ENCODE results near the gene FCAMR.

Gene FCAMR, protein sequence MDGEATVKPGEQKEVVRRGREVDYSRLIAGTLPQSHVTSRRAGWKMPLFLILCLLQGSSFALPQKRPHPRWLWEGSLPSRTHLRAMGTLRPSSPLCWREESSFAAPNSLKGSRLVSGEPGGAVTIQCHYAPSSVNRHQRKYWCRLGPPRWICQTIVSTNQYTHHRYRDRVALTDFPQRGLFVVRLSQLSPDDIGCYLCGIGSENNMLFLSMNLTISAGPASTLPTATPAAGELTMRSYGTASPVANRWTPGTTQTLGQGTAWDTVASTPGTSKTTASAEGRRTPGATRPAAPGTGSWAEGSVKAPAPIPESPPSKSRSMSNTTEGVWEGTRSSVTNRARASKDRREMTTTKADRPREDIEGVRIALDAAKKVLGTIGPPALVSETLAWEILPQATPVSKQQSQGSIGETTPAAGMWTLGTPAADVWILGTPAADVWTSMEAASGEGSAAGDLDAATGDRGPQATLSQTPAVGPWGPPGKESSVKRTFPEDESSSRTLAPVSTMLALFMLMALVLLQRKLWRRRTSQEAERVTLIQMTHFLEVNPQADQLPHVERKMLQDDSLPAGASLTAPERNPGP

DNA sequence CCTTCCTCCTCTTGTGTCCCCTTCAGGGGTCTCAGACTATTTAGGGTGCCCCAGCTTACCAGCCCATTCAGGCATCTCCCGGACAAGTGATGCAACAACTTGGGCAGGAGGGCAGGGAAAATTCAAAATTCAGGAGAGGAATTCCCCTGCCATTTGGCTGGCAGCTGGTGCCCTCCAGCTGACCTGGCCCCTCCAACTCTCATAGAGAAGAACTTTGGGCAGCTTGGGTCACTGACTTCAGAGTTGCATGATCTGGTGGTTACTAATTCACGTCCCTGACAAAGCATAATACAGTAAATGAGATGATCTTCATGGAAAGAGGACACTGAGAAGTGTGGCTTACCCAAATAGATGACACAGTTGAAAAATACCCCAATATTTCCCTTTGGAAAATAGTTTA, at the start of gene FCAMR:
Gene FCAMR, minus strand, starts transcription at position 15 of the 400 bp plus-strand sequence. CDS start 335 bp downstream, outside the sequence.
- DNase-seq = no peak

DNA sequence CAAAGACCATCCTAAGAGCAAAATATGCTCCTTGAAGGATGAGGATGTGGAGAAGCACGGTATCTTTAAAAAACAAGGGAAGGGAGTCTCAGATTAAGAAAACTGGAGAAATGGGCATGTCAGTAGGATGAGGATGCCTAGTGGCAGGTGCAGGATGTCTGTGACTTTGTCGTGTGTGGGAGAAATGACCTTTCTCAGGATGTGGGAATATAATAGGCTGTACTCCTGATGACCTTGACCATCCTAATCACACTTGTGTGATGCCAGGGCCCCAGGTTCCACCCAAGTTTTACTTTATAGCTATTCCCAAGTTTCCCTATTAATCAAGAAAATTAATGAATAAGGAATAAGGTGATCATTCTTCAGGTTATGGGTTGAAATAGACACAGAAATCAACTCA, 49.4 kb upstream of the FCAMR start:
- no peak for DNase-seq

DNA sequence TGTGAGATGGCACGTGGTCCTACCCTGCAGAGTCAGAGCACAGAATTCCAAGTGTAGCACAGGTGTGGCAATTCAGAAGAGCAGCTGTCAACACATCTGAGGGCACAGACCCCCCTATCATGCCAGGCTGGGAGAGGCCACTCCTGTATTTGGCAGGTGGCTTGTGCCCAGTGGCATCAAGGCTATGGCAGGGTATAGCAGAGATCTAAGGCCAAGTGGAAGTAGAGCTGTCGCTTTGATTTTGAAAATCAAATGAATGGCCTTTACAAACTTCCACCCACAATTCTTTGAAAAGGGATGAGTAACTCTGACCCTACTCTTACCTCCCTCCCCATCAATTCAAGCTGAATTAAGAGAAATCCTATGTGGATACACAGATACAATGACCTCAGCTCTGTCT, 48.9 kb upstream of the FCAMR start:
- DNase-seq = no peak

DNA sequence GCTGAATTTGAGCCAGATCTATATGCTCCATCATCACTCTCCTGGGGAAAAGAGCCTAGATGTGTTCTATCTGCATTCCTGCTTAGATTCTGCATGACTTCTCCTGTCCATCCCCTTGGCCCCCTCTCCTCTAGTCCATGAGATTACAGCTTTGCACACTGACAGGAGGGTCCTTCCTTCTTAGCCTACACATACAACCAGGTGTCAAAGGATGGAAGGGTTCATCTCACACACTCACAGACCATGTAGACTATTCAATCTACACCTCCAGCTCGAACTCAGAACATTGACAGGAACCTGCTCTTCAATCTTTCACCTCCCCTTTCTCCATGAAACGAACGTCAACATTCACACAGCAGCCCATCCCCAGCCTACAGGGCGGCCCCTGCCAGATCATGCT, 48.4 kb upstream of the FCAMR start:
- DNase-seq = no peak

DNA sequence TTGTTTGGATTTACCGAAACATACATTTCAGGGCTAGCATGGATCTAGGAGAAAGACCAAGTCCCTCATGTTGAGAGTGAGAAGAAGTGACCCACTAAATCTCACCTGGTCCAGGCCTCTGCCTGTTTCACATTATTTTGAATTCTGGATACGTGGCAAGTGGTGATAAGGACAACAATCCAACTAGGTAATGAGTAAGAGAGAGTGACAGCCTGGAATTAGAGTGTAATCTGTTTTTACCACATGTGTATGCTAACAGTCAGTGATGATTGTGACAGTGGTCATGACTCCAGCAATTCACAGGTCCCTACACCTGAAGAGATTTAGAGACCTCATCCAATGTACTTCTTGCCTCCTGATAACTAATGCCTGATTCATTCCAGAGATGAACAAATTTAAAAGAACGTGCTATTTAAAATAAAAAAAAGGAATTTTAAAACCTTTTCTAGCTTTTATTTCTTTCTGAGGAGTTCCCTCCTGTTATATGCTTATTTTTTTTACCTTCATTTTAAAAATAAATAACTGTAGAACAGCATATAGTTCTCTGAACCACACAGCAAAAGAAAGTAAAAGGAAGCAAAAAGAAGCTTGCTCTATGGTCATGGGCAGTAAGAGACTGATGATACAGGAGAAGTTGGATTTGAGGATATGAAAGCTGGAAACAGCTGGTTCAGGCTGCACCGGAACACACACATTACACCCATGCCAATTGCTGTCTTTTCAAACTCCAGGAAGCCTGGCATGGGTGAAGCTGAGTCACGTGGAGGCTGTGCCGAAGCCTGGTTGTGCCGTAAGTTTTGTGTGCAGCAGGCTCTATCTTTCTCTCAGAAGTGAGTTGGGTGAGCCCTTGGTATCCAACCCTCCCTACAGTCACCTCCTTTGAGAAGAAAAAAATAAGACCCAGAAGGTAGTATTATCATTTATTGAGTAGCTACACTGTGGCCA, 47.6 kb upstream of the FCAMR start:
- no peak for DNase-seq

DNA sequence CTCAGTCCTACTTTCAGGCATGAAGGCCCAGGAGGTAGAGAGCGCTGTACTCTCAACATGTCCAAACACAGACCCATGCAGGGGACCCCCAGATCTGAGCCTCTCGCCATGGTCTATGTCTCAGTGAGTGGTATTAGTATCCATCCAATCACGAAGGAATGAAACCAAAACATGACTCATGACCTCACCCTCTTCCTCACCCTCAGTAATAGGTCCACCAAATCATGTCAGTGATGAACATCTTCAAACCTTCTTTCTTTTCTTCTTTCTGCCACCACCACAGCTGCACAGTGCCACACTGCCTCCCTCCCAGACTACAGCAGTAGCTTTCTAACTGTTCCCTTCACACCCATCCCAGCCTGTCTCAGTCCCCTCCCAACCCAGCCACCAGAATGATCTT, 45.5 kb upstream of the FCAMR start:
- DNase-seq = no peak

DNA sequence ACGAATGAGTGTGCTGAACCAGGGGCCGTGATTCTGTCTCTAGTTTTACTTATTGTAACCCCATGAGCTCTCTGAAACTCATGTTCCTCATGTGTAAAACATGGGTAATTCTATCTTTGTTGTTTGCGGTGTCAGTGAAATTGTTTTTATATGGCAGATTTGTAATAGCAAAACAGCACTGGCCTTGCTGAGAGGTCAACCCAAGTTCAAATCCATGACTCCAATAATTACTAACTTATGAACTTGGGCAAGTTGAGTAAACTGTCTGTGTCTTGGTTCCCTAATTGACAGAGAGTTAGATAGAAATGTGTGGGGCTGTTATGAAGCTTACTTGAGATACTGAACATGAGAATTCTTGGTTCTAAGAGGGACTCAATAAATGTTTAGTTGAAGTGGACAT, 44.5 kb upstream of the FCAMR start:
- DNase-seq = no peak

DNA sequence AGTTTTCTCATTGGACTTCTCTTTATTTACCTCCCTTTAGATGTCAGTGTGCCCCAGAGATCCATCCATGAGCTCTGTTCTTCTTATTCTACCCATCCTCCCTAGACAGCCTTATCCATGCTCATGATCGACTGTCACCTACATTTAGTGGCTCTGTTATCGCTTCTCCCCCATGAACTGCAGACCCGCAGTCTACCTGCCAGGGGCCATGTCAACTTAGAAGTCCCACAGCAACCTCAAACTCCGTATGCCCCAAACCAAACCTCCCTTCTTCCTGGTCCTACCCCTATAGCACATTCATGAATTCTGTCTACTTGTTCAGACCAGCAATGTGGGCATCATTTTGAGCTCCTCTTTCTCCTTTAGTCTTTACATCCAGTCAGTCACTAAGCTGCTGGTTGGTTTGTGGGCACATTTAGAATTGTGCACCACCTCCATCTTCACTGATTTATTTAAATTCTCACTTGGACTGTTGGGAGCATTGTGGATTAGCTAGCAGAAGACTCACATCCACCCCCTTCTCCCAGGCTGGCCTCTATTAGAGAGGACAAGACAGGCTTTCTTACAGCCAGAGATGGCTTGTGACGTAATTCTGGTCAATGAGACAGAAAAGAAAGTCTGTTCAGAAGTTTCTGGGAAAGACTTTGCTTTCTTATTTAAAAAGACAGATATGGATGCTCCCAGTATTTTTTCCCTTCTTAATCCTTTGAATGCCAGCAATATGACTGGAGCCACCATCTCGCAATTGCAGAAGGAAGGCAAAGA, 43.2 kb upstream of the FCAMR start:
- DNase-seq = no peak

DNA sequence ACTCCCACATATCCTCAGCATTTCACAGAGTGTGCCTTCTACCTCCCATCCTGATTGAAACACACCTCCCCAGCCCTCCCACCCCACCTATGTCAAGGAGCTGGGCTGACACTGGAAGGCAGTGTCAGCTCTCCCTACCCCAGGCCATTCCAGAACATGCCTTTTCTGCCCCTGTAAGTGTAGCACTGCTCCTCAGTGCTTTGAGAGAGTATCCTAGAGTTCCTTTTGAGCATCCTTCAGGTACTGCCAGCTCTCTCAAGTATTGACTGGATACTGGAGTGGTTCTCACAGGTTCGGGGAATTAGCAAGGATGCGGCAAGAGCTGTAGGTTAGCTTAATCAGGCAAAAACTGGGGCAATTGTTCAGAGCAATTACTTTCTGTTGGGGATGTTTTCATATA, 40.5 kb upstream of the FCAMR start:
- DNase-seq = no peak

DNA sequence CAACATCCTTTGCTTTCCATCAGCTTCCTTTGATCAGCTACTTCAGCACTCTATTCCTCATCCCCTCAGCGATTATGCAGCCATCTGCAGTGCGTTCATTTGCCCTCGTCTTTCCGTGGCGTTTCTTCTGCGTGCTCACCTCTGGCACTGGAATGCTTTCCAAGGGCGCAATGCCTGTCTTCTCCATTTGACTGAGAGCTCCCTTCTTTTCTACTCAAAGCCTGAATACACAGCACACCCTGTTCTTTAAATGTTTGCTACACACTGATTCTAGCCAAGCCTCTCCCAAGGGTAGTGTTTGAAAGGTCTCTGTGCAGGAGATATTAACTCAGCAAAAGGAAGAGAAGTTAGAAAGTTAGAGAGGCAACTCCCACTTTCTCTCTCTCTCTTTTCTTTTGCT, 39.7 kb upstream of the FCAMR start:
- no peak for DNase-seq

DNA sequence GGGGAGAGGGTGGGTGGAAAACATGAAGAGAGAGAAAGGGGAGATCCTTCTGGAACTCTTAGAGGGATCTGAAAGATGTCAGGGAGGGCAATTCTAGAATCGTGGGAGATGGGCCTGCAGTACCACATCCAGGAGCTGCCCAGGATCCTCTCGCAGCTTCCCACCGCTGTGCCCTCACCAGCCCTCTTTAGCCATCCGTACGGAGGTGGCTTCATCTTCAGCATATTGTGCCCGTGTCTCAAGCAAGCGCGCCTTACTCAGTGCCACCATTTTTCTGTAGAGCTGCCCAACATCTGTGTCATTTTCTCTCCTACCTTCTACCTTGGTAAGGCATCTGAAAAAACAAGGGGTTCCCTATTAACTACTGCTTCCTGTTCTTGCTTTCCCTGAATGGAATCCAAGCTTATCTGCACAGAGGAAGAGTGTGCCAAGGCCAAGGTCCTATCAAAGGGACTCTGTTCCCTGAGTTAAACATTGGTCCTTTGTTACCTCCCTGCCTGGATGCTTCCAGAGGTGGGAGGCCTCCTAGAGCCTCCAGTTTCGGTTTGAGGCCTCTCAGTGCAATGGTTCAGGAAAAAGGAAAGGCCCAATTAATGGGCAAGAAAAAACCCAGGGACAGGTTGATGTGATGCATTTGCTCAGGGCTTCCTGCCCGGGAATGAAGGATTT, 39.1 kb upstream of the FCAMR start:
- DNase-seq = no peak

DNA sequence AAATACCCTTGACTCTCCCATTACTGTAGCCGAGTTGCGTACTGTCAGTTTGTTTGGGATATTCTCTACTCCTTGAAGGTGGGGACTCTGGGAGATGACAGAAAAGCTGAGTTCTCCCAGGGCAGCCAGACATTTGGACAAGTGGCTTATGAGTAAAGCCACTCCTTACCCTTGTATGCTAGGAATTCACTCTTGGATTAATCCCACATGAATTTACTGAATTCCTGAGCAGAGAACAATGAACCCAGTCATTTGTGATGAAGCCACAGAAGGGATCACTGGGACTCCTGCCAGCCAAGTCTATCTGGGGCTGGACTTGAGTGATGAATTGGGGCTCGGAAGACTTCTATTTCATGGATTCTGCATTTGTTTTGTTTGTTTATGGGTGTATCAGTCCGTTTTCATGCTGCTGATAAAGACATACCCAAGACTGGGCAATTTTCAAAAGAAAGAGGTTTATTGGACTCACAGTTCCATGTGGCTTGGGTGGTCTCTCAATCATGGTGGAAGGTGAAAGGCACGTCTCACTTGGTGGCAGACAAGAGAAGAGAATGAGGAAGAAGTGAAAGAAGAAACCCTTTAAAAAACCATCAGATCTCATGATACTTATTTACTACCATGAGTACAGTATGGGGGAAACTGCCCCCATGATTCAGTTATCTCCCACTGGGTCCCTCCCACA, 37.2 kb upstream of the FCAMR start:
- DNase-seq = no peak

DNA sequence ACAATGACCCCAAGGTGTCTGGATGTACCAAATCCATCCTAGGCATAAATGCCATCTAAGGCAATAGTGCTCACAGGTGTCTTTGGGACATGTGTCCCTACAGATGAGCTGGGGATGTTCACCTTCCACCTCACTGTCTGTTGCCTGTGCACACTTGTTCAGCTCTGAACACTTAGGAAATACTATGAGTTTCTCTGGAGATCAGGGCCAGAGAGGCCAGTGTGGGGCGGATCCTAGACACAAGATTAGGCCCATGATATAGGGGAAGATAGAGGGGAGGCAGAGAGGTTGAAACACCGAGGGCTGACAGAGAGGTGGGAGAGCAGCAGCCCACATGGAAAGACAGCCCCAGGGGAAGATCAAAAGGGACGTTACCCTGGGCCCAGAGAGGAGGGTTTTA, 36.7 kb upstream of the FCAMR start:
- no peak for DNase-seq

DNA sequence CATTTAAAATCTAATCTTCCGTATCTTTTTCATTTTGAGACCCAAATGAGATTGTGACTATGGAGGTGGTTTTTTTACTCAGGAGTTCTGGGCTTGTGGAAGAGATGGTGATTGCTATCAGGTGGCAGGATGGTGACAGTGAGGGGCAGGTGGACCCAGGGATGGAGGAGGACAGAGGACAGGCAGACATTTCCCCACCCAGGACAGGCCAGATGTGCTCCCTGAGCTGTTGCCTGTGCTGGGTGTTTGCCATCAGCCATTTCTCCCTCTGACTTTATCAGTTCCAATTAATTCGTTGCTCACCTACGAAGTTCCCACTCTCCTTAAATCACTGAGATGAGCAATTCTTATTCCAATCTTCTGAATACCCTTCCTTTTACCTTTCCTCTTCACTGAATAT, 35.8 kb upstream of the FCAMR start:
- no peak for DNase-seq

DNA sequence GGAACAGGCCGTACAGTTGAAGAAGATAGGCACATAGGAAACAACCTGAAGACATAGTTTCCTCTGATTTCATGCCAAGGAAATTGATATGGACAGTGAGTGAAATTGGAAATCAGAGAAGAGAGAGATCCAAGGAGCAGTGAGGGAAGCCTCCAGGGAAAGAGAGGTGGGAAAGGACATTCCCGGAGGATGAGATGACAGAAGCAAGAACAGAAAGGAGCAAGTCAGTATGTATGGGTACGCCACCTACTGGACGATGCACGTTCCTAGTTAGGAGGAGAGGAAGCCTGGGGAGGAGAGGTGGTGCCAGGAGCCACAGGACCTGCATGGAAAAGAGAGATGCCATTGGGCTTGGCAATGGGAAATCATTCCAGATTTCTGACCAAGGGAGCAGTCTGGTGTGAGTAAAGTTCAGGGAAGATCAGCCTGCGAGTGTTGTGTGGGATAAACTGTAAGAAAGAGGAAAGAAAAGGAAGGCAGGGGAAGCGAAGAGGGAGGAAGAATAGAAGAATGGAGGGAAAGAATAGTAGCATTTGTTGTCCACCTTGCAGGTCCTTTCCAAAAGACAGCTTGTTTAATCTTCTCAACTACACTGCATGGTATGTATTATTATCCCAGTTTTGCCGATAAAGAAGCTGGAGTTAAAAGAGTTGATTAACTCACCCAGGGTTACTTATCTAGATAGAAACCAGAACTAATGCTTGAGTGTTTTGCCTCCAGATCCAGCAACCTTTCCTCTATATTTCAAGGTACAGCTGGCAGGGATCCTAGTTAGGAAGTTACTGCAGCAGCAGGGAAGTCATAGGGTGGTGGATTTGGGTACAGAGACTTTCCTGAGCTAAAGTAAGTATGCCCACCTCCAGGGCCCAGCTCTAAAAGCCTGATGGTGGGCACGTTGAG, 34.9 kb upstream of the FCAMR start:
- DNase-seq = peak; percentile 61

DNA sequence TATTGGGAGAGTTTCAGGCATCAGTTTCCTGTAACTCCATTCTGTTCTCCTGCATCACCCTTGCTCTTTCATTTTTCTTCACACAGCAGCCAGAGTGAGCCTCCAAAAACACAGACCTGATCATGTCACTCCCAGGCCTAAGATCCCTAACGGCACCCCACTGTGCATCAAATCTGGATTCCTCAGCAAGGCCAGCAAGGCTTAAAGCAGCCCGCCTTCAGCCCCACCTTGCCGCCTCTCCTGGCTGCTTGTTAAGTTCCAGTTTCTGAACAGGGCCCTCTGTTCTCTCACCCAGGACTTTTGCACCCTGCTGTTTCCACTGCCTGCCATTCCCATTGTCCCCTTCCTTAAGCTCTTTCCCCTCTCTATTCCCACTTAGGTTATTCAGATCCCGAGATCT, 33.0 kb upstream of the FCAMR start:
- no peak for DNase-seq

DNA sequence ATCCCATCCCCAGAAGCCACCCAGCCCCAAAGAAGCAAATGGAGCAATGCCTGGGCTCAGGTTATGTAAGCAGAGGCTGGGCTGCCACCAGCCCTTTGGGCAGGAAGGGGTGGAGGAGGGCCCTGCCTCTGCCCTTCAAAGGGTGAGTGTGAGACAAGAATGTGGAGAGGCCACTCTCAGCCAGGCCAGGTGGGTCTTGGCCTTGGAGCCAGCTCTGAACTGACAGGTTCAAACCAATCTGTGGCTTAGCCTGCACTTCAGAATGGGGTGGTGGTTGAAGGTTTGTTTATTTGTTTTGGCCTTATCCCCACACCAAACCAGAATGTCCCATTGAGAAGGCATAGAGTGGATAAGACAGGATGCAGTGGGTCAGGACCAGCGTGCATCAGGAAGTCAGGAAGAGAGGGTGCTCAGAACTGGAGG, 32.5 kb upstream of the FCAMR start:
- DNase-seq = peak; percentile 67

DNA sequence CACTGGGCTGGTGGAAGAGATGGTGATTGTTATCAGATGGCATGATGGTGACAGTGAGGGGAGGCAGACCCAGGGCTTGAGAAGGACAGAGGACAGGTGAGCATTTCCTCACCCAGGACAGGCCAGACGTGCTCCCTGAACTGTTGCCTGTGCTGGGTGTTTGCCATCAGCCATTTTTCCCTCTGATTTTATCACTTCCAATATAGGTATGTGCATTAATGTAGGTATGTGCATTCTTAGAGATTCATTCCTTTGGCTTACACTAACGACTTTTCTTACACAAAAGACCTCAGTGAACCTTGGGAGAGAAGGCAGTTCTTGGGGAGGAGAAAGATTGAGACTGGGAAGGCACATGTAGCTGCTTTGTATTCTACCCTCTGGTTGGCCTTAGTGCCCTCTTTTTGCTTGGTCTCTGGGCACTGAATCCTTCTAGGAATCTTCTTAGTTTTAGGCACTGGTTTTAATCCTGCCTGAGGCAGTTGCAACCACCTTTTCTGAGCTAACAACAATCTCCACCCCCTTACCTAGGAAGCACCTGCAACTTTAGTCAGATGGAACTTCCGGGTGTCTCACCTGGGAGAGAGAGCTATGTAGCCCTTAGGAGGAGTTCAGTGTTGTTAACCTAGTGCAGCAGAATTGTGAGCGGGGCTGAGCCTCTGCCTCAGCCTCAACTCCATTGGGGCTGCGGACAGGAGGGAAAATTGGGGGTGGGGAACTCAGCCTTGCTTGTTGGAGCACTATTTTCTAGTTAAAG, 31.4 kb upstream of the FCAMR start:
- DNase-seq = peak; percentile 41

DNA sequence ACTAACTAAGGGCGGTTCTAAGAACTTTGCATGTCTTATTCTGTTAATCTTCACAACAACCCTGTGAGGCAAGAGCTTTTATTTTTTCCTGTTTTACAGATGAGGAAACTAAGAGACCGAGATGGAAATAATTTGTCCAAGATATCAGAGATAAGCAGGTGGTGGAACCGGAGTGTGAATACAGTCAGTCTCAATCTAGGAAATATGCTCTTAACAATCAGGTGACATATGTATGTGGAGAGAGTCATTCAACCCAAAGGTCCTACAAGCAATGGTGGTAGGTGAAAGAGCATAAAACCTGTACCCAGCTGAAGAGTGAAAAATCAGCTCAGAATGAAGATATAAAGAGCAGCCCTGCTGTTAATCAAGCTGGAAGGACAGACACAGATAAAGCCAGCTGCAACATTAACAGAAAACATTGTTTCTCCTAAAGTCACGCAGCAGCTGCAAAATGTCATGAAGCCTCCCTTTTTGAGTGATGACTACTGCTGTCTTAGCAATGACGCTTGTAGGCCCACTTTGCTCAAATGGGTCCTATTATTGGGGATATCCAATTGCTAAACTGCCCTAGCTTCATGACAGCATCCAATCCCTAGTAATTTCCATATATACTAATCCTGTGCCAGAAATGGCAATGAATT, 30.5 kb upstream of the FCAMR start:
- DNase-seq = no peak

Measured in NCI-H510A treated with DMSO at 0.1 percent for 48 hours (cell line).